ENCODE results near the gene TRABD2B.
"Not testable (repeated sequence)": the region's sequence is repeated elsewhere in the genome, so short reads cannot be mapped to it uniquely, and the experiment has no call there.

TRABD2B gene

GRCh38 chr1:47963568-47964358, 33.4 kb downstream of the TRABD2B start:
- DNase-seq: no peak

DNA sequence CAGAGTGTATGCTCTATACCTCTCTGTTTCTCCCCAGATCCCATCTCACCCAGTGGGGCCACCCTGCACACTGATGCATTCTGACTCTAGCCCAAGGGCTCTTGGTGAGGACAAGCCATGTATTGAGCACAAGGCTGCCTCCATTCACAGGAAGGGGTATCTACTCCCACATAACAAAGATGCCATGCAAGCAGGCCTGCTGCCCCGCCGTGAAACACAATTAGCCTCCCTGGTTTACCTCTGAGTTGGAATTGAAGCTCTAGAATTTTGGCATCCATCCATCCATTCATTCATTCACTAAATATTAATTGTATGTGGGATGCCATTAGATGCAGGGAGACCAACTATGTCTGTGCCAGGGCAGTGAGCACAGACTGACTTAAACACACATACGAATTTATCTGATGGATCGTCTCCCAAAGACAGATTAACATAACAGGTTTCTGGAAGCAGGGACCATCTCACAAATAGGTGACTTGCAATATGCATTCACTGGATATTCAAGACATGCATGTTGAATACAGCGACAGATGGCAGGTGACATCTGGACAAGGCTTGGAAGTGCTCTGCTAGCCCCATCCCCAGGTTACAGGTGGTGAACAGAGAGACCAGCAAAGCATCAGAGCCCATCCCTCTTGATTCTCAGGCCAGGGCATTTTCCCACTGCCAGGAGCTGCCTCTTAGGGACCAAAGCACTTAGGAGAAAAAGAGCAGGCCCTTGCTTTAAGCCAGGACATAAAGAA, 34.3 kb downstream of the TRABD2B start:
- no peak for DNase-seq

- not testable (repeated sequence) for DNase-seq
These were observed 35.4 kb downstream of the TRABD2B start for GRCh38 chr1:47961835-47962234.

- not testable (repeated sequence) for DNase-seq
These were observed 40.7 kb downstream of the TRABD2B start for GRCh38 chr1:47956491-47956890.

DNA sequence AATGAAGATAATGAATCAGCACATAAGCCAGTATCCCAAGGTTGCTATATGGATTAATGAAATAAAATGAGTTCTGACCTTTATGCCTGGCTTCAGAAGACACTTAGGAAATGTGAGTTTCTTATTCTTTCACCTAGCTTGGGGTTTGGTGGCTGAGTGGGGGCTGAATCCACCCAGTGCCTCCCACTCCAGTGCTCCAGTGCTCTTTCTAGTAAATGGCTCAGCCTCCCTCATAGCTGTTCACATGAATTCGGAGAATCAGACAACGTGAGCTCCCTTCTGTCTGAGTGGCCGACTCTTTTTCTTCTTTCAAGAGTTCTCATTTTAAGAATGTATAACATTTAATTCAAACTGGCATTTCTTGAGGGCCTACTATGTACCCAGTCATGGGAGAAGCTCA, 43.5 kb downstream of the TRABD2B start:
- DNase-seq: no peak

DNA sequence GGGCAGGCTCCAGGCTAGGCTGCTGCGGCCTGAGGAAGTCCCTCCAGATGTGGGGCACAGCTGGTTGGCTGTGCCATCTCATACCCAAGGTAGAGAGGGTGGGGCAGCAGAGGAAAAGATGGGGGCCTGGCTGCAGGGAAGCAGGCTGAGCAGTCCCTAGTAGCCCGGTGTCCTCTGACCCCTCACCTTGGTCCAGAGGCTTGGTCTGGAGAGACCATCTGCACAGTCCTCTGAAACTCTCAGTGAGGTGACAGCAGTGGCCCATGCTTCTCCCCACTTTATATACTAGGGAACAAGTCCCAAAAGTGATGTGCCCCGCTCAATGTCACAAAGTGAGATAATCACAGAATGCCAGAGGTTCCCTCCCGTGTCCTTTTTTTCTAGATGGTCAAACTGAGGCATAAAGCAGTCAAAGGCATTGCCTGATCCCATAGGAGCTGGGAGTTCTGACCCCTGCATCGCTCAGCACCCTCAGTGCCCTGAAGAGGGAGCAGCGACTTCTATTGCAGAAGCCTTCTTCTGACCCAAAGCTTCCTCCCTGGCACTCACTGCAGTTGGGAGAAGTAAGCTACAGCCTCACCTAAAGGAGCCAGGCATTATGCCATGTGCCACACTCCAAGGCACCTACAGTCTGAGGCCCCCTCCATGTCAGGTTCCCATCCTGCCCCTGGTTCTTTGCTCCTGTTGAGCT, 45.5 kb downstream of the TRABD2B start:
- no peak for DNase-seq

GRCh38 chr1:47951026-47951425, 46.2 kb downstream of the TRABD2B start:
- DNase-seq: no peak

DNA sequence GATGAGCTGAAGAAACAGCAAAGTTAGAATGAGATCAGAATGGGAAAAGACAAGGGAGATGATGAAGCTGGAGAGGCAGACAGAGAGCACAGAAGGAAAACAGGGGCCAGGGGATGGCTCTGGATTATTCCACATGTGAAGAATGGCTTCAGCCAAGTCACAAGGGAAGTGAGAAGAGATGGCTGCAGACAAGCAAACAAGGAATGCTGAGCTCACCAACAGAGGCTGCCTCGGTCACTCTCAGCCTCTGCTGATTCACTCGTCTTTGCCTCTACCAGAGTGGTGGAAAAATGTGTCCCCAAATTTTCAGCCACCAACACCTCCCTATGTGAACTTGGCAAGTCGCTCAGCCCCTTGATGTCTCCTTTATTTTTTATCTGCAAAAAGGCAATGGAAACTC, 46.7 kb downstream of the TRABD2B start:
- DNase-seq: no peak

- DNase-seq: no peak
These were observed 49.1 kb downstream of the TRABD2B start for GRCh38 chr1:47948126-47948525.

- no peak for DNase-seq
These were observed 49.7 kb downstream of the TRABD2B start for GRCh38 chr1:47947531-47947930.

DNA sequence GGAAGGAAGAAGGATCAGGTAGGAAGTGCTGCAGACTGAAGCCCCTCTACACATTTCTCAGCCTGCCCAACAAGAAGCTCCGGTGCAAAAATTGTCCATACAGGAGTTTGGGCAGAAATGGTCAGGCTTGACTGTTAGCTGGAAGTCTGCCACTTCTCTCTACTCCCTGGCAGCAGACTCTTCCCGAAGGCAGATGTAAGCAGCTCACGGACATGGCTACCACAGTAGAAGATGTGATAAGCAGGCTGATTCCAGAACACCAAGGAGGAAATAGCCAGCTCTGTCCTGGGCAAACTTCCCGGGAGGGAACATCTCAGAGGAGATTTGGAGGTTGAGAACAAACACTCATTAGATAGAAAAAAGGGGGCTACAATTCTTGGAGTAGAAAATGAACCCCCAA, 52.6 kb downstream of the TRABD2B start:
- no peak for DNase-seq

- DNase-seq: no peak
These were observed 55.0 kb downstream of the TRABD2B start for GRCh38 chr1:47942240-47942629.

GRCh38 chr1:47941609-47942239, 55.5 kb downstream of the TRABD2B start:
- no peak for DNase-seq

- DNase-seq: no peak
These were observed 56.4 kb downstream of the TRABD2B start for GRCh38 chr1:47940779-47941178.

GRCh38 chr1:47940326-47940725, 56.9 kb downstream of the TRABD2B start:
- no peak for DNase-seq

DNA sequence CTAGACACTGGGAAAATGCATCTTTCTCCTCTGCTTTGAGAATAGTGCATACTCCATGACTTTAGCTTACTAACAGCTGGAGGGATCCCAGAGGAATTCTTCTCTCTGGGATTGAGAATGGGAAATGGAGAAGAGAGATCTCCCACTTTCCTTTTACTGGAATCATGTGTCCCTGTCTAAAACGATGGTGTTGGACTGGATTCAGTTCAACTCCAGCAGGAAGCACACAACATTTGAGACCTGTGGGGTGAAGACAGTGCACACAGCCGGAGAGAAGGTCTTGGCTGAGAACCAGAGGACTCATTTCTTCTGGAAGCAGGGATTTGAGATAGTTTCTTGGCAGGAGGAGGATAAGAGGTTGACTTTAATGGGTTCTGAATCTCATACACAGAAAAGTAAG, 58.7 kb downstream of the TRABD2B start:
- no peak for DNase-seq

GRCh38 chr1:47937586-47938254, 59.5 kb downstream of the TRABD2B start:
- DNase-seq: no peak

- no peak for DNase-seq
These were observed 60.2 kb downstream of the TRABD2B start for GRCh38 chr1:47936916-47937551.

- no peak for DNase-seq
These were observed 61.3 kb downstream of the TRABD2B start for GRCh38 chr1:47935856-47936255.

DNA sequence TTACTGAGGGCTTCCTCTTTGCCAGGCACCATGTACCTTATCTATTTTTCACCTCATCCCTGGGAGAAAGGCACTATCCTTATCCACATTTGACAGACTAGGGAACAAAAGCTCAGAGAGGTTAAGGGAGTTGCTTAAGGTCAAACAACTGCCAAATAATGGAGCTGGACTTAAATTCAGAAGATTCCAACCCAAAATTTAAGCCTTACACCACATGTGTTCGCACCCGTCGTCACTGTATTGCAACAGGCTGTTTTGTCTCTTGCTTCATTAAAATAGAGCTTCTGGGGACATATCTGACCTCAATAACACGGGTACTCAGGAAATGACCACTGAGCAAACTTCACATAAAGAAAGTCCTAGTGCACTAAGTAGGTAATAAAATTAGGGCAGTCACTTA, 62.0 kb downstream of the TRABD2B start:
- no peak for DNase-seq

GRCh38 chr1:47934243-47934805, 62.9 kb downstream of the TRABD2B start:
- no peak for DNase-seq

- no peak for DNase-seq
These were observed 64.4 kb downstream of the TRABD2B start for GRCh38 chr1:47932743-47933142.

All from activated effector memory CD4-positive, alpha-beta T cell treated with anti-CD3 and anti-CD28 coated beads, Interleukin-2, amount 50 U/mL, for 16 hours (primary cell).